Fibroblast of lung (primary cell): Measurements from ENCODE around the gene GRB10. TPM values are rescaled to one million over a fixed set of nuclear protein-coding genes. Genes with fewer than 3 reads are reported as not detected.

Experiments used
- DNase-seq, 2 donors: peaks; one replicate each; pipeline versions ENCODE4 v3.0.0 to v3.0.0-alpha.2; 2010; ENCODE audit warnings: low read depth in 2 of 2
- H2AFZ ChIP-seq: 2 replicates; pipeline ENCODE4 v1.5.1; 2012; ENCODE audit warnings: low read length, control low read depth, inconsistent platforms
- H3K27ac ChIP-seq: 2 replicates; pipeline ENCODE4 v1.5.1; 2011; ENCODE audit warnings: low read length, control low read depth; ENCODE audit not compliant: insufficient read depth
- H3K27me3 ChIP-seq: 2 replicates; pipeline ENCODE4 v1.5.1; 2011; ENCODE audit warnings: mild to moderate bottlenecking, low read length; ENCODE audit not compliant: control insufficient read depth, insufficient read depth
- H3K36me3 ChIP-seq: 2 replicates; pipeline ENCODE4 v1.5.1; 2011; ENCODE audit warnings: low read length; ENCODE audit not compliant: control insufficient read depth, insufficient read depth
- H3K4me1 ChIP-seq: 2 replicates; pipeline ENCODE4 v1.5.1; 2011; ENCODE audit warnings: low read length; ENCODE audit not compliant: control insufficient read depth, insufficient read depth; ENCODE audit errors: extremely low read depth
- H3K4me2 ChIP-seq: 2 replicates; pipeline ENCODE4 v1.5.1; 2011; ENCODE audit warnings: low read length, control low read depth; ENCODE audit not compliant: insufficient read depth; ENCODE audit errors: extremely low read depth
- H3K4me3 ChIP-seq, 4 experiments: fragments of 200-600 bp in 1 of 4; sonication (generic) in 1 of 4; replicated peaks in 1 of 4; 2 replicates each; pipeline ENCODE4 v1.5.1; 2011 to 2016; ENCODE audit warnings: low read length in 4 of 4, low read depth in 3 of 4, mild to moderate bottlenecking in 3 of 4, control low read depth in 2 of 4, inconsistent platforms in 1 of 4, mixed read lengths in 1 of 4; ENCODE audit not compliant: insufficient read depth in 1 of 4; ENCODE audit errors: control extremely low read depth in 1 of 4
- H3K79me2 ChIP-seq: 2 replicates; pipeline ENCODE4 v1.5.1; 2012; ENCODE audit warnings: mild to moderate bottlenecking, low read length, inconsistent platforms; ENCODE audit not compliant: control insufficient read depth, insufficient read depth
- H3K9ac ChIP-seq: 2 replicates; pipeline ENCODE4 v1.5.1; 2011; ENCODE audit warnings: mild to moderate bottlenecking, low read length, control low read depth; ENCODE audit not compliant: insufficient read depth
- H3K9me3 ChIP-seq: 2 replicates; pipeline ENCODE4 v1.5.1; 2012; ENCODE audit warnings: low read depth, low read length; ENCODE audit not compliant: control insufficient read depth, insufficient read depth
- H4K20me1 ChIP-seq: 2 replicates; pipeline ENCODE4 v1.5.1; 2011; ENCODE audit warnings: low read length; ENCODE audit not compliant: control insufficient read depth, insufficient read depth; ENCODE audit errors: extremely low read depth
- EZH2 ChIP-seq: IDR thresholded peaks from 2 replicates; pipeline ENCODE4 v1.5.1; 2012; ENCODE audit warnings: low read length, control low read depth, mild to moderate bottlenecking; ENCODE audit errors: missing control alignments
- polyA plus RNA-seq, 2 donors: library from polyadenylated mRNA; depleted of rRNA in 1 of 2; stranded (reverse) in 1 of 2; unstranded in 1 of 2; fragments of >200 nt; gene quantifications; 2 replicates each; pipeline ENCODE4 v1.2.1, GENCODE V29; 2011 to 2012; ENCODE audit warnings: missing spikeins in 1 of 2
- total RNA-seq: library from RNA; depleted of rRNA; stranded (reverse); fragments of >200 nt; gene quantifications from 2 replicates; pipeline ENCODE4 v1.2.1, GENCODE V29; 2014
- TF ChIP-seq, protein P1 (sequence below), 2 donors: IDR thresholded peaks in 1 of 2; conservative IDR thresholded peaks in 1 of 2; 1 replicate in 1 of 2; 2 replicates in 1 of 2; pipeline ENCODE4 v1.5.1; 2011 to 2012; ENCODE audit warnings: low read length in 2 of 2, control low read depth in 1 of 2, inconsistent platforms in 1 of 2, low read depth in 1 of 2, mild to moderate bottlenecking in 1 of 2

The GRB10 gene
- total and polyA plus RNA-seq, 2 donors (not counting 1 experiment from before 2014, with no cell fraction given): 11.1 to 64.1 TPM

DNA sequence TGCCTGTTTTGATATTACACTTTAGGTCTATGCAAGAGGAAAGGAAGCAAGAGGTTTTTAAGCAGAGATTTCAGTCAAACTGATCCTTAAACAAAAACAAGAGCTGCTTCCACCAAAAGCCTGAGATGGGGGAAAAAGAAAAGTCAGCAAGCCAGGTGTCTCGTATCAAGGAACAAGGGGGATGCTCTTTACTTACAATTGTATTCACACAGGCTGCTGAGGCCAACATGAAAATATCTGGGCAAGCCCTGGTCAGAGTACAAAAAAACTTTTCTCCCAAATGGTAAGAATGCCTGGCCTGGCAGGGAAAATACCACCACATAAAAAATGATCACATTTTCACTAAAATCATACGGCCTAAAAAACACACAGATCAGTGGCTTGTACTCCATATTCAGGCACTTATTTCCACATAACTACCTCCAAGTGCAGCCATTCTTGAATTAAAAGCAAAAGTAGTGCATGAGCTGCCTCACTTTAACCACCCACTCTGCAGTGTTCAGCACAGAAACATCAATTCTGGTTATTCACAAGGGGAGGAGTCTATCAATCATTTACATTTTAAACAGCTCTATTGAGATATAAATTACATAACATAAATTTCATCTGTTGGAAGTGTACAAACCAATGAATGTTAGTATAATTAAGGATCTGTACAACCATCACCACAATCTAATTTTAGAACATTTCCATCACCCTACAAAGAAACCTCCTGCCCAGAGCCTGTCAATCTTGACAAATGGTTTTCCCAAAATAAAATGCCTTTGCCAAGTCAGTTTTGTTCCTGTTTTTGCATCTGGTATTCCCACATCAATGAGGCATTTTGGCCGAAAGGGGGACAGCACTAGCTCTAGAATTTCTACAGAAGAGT, 70.2 kb downstream of the GRB10 start:
- Histone ChIP-seq H3K36me3 (no peaks in the 10 kb centered on the region), H2AFZ (no peak overlapping the region), H3K27me3 (no peaks in the 10 kb centered on the region), H3K79me2 (peaks cover 4% of the 10 kb centered on the region), H3K4me2 (no peak overlapping the region), H3K4me3 (no peak overlapping the region), H3K4me1 (no peaks in the 10 kb centered on the region), H3K9ac (no peak overlapping the region), H3K27ac (no peak overlapping the region), H3K9me3 (no peaks in the 10 kb centered on the region), H4K20me1 (no peaks in the 10 kb centered on the region)
- peak in 1 of 2 donors; percentile 35 for DNase-seq
- no peak for TF ChIP-seq EZH2
- TF ChIP-seq, protein P1, sequence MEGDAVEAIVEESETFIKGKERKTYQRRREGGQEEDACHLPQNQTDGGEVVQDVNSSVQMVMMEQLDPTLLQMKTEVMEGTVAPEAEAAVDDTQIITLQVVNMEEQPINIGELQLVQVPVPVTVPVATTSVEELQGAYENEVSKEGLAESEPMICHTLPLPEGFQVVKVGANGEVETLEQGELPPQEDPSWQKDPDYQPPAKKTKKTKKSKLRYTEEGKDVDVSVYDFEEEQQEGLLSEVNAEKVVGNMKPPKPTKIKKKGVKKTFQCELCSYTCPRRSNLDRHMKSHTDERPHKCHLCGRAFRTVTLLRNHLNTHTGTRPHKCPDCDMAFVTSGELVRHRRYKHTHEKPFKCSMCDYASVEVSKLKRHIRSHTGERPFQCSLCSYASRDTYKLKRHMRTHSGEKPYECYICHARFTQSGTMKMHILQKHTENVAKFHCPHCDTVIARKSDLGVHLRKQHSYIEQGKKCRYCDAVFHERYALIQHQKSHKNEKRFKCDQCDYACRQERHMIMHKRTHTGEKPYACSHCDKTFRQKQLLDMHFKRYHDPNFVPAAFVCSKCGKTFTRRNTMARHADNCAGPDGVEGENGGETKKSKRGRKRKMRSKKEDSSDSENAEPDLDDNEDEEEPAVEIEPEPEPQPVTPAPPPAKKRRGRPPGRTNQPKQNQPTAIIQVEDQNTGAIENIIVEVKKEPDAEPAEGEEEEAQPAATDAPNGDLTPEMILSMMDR (conservative IDR thresholded peaks at IDR 0.05 in 1 of 2, IDR thresholded peaks at IDR 0.05 in 1 of 2; ENCODE audit: low read depth in 1 of 2, low read length in 2 of 2): peak in 1 of 2 donors; percentile 5

DNA sequence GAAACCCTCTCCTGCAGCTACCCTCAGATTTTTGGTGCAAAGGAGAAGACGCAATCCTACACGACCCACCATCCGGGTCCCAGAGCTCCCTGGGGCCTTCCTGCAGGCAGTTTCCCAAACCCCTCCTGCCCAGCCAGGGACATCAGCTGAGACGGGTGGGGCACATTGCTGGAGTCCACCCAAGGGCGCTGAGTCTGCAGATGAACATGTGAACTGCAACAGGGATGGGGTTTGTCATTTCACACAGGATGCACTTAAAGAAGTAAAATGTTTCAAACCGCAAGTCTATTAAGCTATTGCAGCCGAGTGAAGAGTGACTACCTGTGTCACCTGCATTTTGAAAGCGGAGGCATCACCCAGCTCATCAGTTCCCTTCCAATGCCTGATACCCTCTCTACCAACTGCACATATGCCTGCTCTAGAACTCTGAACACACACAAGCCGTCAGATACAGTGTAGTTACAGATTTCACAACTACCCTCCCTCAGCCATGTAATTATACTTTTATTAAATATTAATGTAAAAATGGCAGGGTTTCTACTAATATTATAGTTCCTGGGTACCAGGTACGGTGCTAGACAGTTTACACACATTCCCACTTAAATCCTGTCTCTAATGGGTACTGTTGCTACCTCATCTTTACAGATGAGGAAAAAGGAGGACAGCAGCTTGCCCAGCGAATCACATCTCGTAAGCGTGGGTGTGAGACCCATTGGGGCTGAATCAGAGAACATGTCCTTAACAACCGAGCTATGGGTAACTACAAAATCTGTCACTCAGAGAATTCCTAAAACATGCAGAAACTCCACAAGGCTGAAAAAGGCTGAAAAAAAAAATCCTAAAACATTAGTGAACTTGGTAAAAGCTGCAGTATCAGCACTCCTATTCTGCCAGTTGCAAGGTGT, 71.2 kb downstream of the GRB10 start:
- Histone ChIP-seq H2AFZ (no peak overlapping the region), H3K4me2 (no peak overlapping the region)

More for the DNA sequence above, 71.2 kb downstream of the GRB10 start:
- Histone ChIP-seq H3K9ac (no peak overlapping the region), H4K20me1 (no peaks in the 10 kb centered on the region), H3K27me3 (no peaks in the 10 kb centered on the region), H3K4me3 (no peak overlapping the region), H3K27ac (no peak overlapping the region), H3K9me3 (no peaks in the 10 kb centered on the region), H3K36me3 (no peaks in the 10 kb centered on the region), H3K4me1 (no peaks in the 10 kb centered on the region), H3K79me2 (peaks cover 3% of the 10 kb centered on the region)
- DNase-seq: peak; percentile 33 to 36
- no peak for TF ChIP-seq EZH2
- TF ChIP-seq, protein P1 (conservative IDR thresholded peaks at IDR 0.05 in 1 of 2, IDR thresholded peaks at IDR 0.05 in 1 of 2; ENCODE audit: low read depth in 1 of 2, low read length in 2 of 2): no peak
